ENCODE measurements around the gene EIF3B. TPM values are rescaled to one million over a fixed set of nuclear protein-coding genes. Genes with fewer than 3 reads are reported as not detected.

Gene EIF3B
- total and polyA plus RNA-seq, 4 donors: 82.5 to 133 (median 96.0) TPM

- H3K9me3 ChIP-seq (ENCODE audit: control insufficient read depth in 4 of 4, insufficient read depth in 3 of 4, low read length in 3 of 4): no peaks in the 10 kb centered on the region
- 8 to 12% methylated on average over 6 of the region's 6 CpGs for WGBS, 2 donors
- ATAC-seq (ENCODE audit: insufficient read depth, low FRiP score): no peak
- H3K4me1 ChIP-seq (ENCODE audit: control insufficient read depth in 5 of 5, insufficient read depth in 5 of 5, low read length in 5 of 5): peaks cover 2 to 20% (median 12%) of the 10 kb centered on the region in 5 donors
- no peaks in the 10 kb centered on the region for H3K27me3 ChIP-seq (ENCODE audit: control insufficient read depth in 3 of 3, insufficient read depth in 3 of 3, low read length in 2 of 3)
- peak; percentile 93 to 96 (median 96) for DNase-seq
- TF ChIP-seq CTCF (IDR thresholded peaks at IDR 0.05; ENCODE audit: control extremely low read depth, extremely low read depth): no peak
- H3K9ac ChIP-seq (ENCODE audit: insufficient read depth in 1 of 2, low read length in 2 of 2): peak overlapping the region in 1 of 2 donors; percentile 75
- H3K27ac ChIP-seq (ENCODE audit: low read depth in 1 of 2, low read length in 1 of 2): peak overlapping the region; percentile 35 to 86
- H3K36me3 ChIP-seq (ENCODE audit: control insufficient read depth in 4 of 4, insufficient read depth in 4 of 4, low read length in 4 of 4): no peaks in the 10 kb centered on the region
- no peak overlapping the region for H3K4me3 ChIP-seq
These were observed 45.4 kb downstream of the EIF3B start for GRCh38 chr7:2399848-2400587.

- DNase-seq (no peak), ATAC-seq (ENCODE audit: insufficient read depth, low FRiP score) (no peak)
- Histone ChIP-seq H3K27ac (ENCODE audit: low read depth in 1 of 2, low read length in 1 of 2) (peak overlapping the region in 1 of 2 donors; percentile 21), H3K4me3 (no peak overlapping the region), H3K27me3 (ENCODE audit: control insufficient read depth in 3 of 3, insufficient read depth in 3 of 3, low read length in 2 of 3) (no peaks in the 10 kb centered on the region), H3K4me1 (ENCODE audit: control insufficient read depth in 5 of 5, insufficient read depth in 5 of 5, low read length in 5 of 5) (peaks cover 2 to 26% (median 14%) of the 10 kb centered on the region in 5 donors), H3K36me3 (ENCODE audit: control insufficient read depth in 4 of 4, insufficient read depth in 4 of 4, low read length in 4 of 4) (no peaks in the 10 kb centered on the region), H3K9me3 (ENCODE audit: control insufficient read depth in 4 of 4, insufficient read depth in 3 of 4, low read length in 3 of 4) (no peaks in the 10 kb centered on the region), H3K9ac (ENCODE audit: insufficient read depth in 1 of 2, low read length in 2 of 2) (no peak overlapping the region)
- TF ChIP-seq CTCF (IDR thresholded peaks at IDR 0.05; ENCODE audit: control extremely low read depth, extremely low read depth): no peak
- 59 to 76% methylated on average over 6 of the region's 6 CpGs for WGBS, 2 donors
These were observed 48.0 kb downstream of the EIF3B start for GRCh38 chr7:2402687-2403013.

- H3K27ac ChIP-seq (ENCODE audit: low read depth in 1 of 2, low read length in 1 of 2): peak within 1 kb of the TSS; percentile 61 to 89
- ATAC-seq (ENCODE audit: insufficient read depth, low FRiP score) (peak; percentile 93), DNase-seq (peak; percentile 94 to 97 (median 97))
- H3K9ac ChIP-seq (ENCODE audit: insufficient read depth in 1 of 2, low read length in 2 of 2): peak within 1 kb of the TSS in 1 of 2 donors; percentile 32
- 2% methylated on average over 69 to 89 of the region's 89 CpGs for WGBS, 2 donors
- H3K4me1 ChIP-seq (ENCODE audit: control insufficient read depth in 5 of 5, insufficient read depth in 5 of 5, low read length in 5 of 5): peaks cover 2 to 27% (median 15%) of the 10 kb centered on the region in 5 donors
- no peaks in the 10 kb centered on the region for H3K9me3 ChIP-seq (ENCODE audit: control insufficient read depth in 4 of 4, insufficient read depth in 3 of 4, low read length in 3 of 4)
- H3K4me3 ChIP-seq: peak within 1 kb of the TSS; percentile 62
- H3K27me3 ChIP-seq (ENCODE audit: control insufficient read depth in 3 of 3, insufficient read depth in 3 of 3, low read length in 2 of 3): no peaks in the 10 kb centered on the region
- no peak for TF ChIP-seq CTCF (IDR thresholded peaks at IDR 0.05; ENCODE audit: control extremely low read depth, extremely low read depth)
- H3K36me3 ChIP-seq (ENCODE audit: control insufficient read depth in 4 of 4, insufficient read depth in 4 of 4, low read length in 4 of 4): no peaks in the 10 kb centered on the region
These were observed 48.5 kb downstream of the EIF3B start, which contains the start of gene CHST12 for GRCh38 chr7:2403014-2403717. Gene CHST12 (plus strand): TSS chr7:2403611. CDS start chr7:2432640, 29,029 bp downstream.

Data from lung (tissue), 12 donors.